GM18858 (cell line): ENCODE data around the gene SLC2A14.
"Not testable (repeated sequence)": the region's sequence is repeated elsewhere in the genome, so short reads cannot be mapped to it uniquely, and the experiment has no call there.

Experiments
- ATAC-seq: cut with Tn5 transposase; IDR thresholded peaks from one replicate; pipeline ENCODE4 v1.9.1; 2021; ENCODE audit not compliant: unreplicated experiment

The SLC2A14 gene

DNA sequence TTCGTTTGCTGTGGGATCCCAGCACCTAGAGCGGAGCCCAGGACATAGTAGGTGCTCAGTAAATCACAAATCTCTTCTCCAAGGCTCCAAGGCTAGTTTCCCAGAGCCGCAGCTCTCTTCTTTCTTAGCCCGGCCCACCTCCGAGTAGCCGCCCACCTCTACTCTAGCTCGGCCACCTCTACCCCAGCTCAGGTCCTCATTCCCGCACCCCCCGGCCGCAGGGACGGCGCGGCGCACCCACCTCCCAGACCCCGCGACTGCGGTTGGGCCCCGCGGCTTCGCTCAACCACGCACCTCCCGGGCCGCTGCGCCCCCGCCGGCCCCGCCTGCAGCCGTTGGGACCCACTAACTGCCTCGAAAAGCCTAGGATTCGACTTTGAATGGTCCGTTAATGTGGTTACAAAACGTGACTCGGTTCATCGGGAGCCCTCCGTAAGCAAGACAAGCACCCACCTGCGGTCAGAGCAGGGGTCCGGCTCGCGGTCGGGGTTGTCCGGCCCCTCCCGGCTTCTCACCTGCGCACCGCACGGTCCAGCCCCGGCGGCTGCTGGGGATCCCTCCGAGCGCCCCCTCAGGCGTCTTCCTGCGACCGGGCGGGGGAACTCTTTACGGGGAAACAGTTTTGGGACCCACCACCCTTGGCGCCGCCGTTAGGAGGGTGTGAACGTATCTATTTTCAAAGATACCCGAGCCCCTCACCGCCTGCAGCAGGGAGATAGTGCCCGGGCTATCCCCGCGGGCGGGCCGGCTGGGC, at the start of gene SLC2A14:
Gene SLC2A14 (minus strand): TSS at position 350 of the 754 bp plus-strand sequence. CDS start 3,035 bp downstream, outside the sequence.
- ATAC-seq = no peak

GRCh38 chr12:7921181-7921580, 48.5 kb upstream of the SLC2A14 start:
- ATAC-seq = not testable (repeated sequence)

GRCh38 chr12:7918268-7918590, 45.5 kb upstream of the SLC2A14 start:
- not testable (repeated sequence) for ATAC-seq

GRCh38 chr12:7917392-7918267, 44.9 kb upstream of the SLC2A14 start:
- ATAC-seq = no peak

GRCh38 chr12:7916936-7917335, 44.2 kb upstream of the SLC2A14 start:
- no peak for ATAC-seq

- no peak for ATAC-seq
Observed at GRCh38 chr12:7915661-7916403, 43.1 kb upstream of the SLC2A14 start.

DNA sequence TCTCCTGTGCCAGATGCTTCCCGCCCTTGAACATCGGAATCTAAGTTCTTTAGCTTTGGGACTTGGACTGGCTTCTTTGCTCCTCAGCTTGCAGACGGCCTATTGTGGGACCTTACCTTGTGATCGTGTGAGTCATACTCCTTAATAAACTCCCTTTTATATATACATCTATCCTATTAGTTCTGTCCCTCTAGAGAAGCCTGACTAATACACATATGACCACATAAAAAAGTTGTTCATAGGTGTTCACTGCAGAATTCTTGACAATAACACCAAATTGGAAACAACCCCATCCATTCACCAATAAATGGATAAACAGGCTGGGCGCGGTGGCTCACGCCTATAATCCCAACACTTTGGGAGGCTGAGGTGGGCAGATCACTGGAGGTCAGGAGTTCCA, 37.4 kb upstream of the SLC2A14 start:
- not testable (repeated sequence) for ATAC-seq

GRCh38 chr12:7907009-7907408, 34.3 kb upstream of the SLC2A14 start:
- no peak for ATAC-seq

GRCh38 chr12:7906303-7906702, 33.6 kb upstream of the SLC2A14 start:
- not testable (repeated sequence) for ATAC-seq

DNA sequence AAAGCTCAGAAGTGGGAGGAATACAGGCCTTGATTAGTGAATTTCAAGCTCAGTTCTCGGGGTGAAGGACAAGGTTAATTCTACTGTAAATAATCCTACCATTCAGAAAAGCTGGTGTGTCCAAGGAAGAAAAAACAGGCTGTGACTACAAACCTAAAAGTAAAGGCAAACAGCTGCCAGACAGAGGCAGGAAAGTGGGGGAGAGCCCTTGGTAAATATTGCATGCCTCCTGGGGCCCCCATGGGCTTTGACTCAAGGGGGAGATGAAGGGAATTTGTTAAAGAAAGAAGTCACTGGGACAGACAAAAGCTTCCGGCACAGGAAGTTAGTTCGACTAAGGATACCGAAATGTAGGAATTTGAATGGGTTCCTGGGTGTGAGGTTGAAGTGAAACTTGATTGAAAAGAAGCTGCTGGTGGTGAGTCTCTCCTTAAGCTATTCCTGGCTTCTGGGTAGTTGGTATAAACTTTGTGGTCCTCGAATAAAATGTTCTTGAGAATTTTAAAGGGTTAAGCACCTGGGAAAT, 32.9 kb upstream of the SLC2A14 start:
- not testable (repeated sequence) for ATAC-seq

DNA sequence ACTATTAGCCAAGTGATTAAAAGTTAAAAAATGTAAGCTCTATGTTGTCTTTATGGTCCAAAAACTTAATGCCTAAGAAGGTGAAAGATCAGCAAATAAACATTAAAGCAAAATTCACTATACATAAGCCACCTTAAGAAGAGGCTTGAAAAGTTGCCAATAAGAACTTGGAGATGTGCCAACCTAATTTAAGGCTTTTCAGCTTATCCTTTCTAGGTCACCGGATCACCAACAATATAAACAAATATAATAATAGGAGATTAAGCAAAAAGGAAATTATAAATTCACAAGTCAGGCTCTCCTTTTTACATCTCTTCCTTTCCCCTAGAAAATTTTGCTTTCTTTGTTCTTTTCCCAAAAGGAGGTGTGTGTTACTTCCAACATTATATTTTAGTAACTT, 32.4 kb upstream of the SLC2A14 start:
- ATAC-seq = no peak

DNA sequence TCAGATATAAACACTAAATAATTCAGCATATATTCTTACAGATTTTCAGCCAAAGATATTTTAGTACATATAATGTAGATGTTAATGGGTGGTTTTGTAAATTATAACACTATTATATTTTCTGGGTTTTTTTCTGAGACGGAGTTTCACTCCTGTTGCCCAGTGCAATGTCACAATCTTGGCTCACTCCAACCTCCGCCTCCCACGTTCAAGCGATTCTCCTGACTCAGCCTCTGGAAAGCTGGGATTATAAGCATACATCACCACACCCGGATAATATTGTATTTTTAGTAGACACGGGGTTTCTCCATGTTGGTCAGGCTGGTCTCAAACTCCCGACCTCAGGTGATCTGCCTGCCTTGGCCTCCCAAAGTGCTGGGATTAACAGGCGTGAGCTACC, 29.7 kb upstream of the SLC2A14 start:
- ATAC-seq = not testable (repeated sequence)

GRCh38 chr12:7899755-7900154, 27.0 kb upstream of the SLC2A14 start:
- no peak for ATAC-seq

DNA sequence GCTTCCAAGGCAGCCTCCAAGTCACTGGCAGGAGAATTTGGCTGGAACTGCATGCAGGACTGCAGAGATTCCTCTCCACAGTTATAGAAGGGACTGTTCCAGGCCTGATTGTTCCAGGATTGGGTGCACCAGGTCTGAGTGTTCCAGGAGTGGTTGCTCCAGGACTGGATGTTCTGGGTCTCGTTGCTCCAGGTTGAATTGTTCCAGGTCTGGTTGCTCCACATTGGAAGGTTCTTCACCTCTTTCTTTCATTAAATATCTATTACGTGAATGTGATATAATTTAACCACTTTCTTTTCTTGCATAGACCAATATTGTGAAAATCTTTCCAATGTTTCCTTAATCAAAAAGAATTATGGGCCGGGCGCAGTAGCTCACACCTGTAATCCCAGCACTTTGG, 24.0 kb upstream of the SLC2A14 start:
- not testable (repeated sequence) for ATAC-seq

DNA sequence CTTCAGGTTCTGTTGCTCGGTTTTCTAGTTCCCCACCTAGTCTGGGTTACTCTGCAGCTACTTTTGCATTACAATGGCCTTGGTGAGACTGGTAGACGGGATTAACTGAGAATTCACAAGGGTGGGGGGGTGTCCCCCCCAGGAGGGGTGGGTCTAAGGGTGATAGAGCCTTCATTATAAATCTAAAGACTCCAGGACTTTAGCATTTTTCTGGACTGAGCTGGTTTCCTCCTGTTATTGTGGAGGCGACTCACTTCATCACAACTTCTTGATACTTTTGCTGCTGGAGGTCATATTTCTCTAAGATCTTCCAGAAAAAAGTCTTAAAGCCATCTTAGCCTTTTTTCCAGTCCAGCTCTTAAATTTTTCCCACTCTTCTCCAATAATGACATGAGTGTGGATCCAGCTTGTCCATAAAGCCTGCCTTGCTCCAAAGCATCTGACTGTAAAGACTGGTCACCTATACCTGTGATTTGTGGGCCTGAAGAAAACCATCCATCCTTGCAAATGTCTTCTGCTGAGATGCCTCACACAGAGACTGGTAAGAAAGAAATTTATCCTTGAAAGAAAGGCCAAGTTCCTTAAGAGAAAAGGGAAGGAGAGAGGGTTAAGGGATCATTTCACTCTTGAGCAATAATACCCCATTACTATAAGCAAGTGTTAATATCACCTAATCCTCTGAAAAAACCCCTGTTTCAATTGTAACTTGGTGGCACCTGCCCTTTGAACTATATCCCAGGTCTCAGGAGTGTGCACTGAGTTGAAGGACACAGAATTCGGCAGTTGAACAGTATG, 19.7 kb upstream of the SLC2A14 start:
- no peak for ATAC-seq

DNA sequence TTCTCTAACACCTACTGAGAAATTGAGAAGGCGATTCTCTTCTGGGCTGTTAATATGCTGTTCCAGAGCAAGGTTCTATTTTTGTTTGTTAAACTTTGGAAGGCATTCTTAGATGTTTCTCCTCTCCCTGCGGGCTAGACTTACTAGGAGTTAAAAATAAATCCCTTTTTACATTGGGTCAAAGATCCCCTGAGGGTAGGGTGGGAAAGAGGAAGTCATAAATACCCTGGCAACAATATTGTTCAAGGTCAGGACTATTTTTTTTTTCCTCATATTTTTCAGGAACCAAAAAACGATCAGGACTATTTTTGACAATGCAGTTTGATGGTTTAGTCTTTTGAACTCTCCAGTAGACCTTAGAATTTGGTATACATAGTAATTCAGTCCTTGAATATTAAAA, 12.0 kb upstream of the SLC2A14 start:
- no peak for ATAC-seq

- not testable (repeated sequence) for ATAC-seq
Observed at GRCh38 chr12:7881736-7882120, 9.0 kb upstream of the SLC2A14 start.

GRCh38 chr12:7880952-7881735, 8.4 kb upstream of the SLC2A14 start:
- not testable (repeated sequence) for ATAC-seq

DNA sequence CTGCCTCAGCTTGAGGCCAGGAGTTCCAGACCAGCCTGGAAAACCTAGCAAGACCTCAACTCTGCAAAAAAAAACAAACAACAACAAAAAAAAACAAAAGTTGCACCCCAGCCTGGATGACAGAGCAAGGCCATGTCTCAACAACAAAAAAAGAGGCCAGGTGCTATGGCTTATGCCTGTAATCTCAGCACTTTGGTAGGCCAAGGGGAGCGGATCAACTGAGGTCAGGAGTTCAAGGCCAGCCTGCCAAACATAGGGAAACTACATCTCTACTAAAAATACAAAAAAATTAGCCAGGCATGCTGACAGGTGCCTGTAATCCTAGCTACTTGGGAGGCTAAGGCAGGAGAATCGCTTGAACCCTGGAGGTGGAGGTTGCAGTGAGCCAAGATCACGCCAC, 6.5 kb upstream of the SLC2A14 start:
- ATAC-seq = no peak

DNA sequence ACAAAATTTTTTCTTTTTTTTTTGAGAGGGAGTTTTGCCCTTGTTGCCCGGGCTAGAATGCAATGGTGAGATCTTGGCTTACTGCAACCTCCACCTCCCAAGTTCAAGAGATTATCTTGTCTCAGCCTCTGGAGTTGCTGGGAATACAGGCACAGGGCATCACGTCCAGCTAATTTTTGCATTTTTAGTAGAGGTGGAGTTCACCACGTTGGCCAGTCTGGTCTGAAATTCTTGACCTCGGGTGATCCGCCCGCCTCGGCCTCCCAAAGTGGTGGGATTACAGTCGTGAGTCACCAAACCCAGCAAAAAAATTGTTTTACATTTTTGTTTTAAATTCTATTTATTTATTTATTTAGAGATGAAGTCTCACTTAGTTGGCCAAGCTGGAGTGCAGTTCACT, 4.7 kb upstream of the SLC2A14 start:
- ATAC-seq = no peak
